ENCODE measurements around the gene PDE4D.
A peak's percentile ranks its signal among the peaks of the same experiment; 100 is the strongest.
"Not testable (repeated sequence)": the region's sequence is repeated elsewhere in the genome, so short reads cannot be mapped to it uniquely, and the experiment has no call there.

The PDE4D gene

GRCh38 chr5:59575648-59576445, 317.7 kb downstream of the PDE4D start:
- DNase-seq = no peak

DNA sequence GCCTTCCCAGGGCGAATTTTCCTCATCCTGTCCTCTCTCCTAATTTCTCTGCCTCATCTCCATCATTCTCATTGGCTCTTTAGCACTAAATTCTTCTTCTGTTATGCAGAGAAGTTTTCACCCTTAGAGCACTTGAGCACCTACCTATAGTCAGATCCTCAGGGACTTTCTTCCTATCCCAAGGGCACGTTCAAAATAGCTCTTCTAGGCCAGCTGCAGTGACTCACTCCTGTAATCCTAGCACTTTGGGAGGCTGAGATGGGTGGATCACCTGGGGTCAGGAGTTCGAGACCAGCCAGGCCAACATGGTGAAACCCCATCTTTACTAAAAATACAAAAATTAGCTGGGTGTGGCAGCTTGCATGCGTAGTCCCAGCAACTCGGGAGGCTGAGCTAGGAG, 320.0 kb downstream of the PDE4D start:
- DNase-seq = not testable (repeated sequence)

GRCh38 chr5:59571067-59571466, 322.5 kb downstream of the PDE4D start:
- DNase-seq = no peak

GRCh38 chr5:59569608-59570334, 323.8 kb downstream of the PDE4D start:
- DNase-seq = no peak

DNA sequence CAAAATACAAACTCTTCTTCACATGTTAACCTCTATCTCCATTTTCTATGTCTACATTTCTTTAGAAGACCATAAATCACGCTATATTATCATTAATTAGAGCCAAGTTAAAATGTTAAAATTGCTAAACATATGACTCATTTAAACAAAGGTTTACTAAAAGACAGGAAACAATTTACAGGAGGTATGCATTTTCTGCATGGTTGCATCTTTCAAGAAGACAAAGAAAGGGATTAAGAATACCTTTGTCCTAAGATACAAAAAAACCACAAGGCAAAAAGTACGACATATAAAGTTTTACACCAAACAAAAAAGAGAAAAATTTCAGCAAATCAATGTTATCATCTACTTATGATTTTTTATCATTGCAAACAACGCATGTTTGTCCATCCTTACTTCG, 324.4 kb downstream of the PDE4D start:
- no peak for DNase-seq

GRCh38 chr5:59568161-59568560, 325.4 kb downstream of the PDE4D start:
- no peak for DNase-seq

- no peak for DNase-seq
Observed at GRCh38 chr5:59565551-59565950, 328.0 kb downstream of the PDE4D start.

GRCh38 chr5:59564895-59565294, 328.6 kb downstream of the PDE4D start:
- no peak for DNase-seq

DNA sequence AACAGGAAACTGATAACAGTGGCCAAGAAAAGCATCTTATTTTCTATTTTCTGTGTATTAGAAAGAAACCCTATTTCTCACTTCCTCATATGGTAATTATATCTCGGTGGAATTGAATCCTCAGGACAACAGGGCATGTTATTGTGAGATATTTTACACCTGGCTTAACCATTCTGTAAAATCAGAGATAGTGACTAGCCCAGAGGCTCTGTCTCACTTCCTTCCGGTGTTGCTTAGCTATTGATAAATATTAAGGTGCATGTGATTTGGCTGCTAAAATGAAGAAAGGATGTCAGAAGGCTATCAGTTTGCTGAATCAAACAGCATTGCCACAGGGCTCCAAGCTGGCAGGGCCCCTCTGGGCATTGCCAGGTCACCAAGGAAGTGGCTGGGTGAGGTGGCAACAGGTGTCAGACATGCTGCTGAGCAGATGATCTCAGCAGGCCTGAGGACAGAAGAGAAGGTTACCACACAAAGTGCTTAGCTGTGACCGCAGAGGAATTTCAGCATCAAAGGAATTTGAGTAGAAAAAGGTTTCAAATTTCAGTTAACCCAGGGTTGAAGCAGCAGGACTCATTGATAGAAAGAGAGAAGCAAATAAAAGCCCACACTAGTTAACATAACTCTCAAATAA, 330.7 kb downstream of the PDE4D start:
- peak; percentile 70 for DNase-seq

- DNase-seq = peak; percentile 95
Observed at GRCh38 chr5:59560553-59560952, 333.0 kb downstream of the PDE4D start.

DNA sequence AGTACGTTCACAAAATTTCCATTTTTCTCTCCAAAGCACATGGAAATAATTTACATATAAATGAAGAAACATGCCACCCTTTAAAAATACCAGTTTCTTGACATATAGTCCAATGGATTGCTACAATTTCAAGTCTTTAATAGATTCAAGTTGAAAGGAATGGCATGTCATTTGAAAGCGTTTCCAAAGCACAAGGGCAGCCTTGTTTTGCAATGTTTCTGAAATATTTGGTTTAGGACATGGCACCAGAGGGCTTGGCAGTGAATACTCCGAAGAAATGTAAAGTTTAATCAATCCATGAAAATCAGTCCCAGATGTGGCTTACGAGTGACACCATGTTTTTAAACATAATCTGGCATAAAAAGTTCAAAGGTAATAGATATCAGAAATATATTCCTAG, 333.7 kb downstream of the PDE4D start:
- no peak for DNase-seq

DNA sequence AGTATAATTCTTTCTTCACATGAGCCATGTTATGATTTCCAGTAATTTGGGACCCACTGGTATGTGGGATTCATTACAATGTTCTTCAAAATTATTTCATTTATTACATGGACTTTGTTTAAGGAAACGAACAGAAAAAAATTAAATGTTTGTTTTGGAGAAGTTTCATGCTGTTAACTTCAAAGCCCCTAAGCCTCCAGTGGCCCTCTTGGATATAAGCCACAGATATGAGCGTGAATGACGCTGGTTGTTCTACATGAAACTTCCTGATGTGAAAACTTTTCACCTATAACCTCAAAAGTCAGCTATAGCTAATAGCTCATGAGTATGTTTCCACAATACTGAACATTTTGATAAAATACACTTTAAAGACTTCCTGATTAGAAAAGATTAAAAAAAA, 334.2 kb downstream of the PDE4D start:
- DNase-seq = no peak

- no peak for DNase-seq
Observed at GRCh38 chr5:59558501-59558900, 335.0 kb downstream of the PDE4D start.

- no peak for DNase-seq
Observed at GRCh38 chr5:59557572-59557971, 336.0 kb downstream of the PDE4D start.

GRCh38 chr5:59555596-59555995, 337.9 kb downstream of the PDE4D start:
- DNase-seq = no peak

DNA sequence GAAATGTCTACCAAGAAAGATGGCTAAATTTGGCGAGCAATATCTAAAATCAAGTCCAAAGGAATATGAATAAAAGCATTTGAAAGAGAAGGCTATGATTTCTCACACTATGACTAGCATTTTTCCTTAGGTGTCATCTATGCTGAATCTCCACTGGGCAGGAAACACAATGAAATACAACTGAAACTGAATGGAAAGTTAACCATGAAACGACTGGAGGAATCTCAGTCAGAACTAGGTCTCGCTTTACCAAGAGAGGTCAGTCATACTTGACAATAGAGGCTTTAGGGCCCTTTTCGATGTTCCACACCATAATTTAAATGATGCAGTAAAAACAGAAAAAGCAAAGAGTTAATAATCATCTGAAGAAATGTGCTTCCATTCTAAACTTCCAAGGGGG, 339.0 kb downstream of the PDE4D start:
- DNase-seq = no peak

GRCh38 chr5:59553992-59554391, 339.5 kb downstream of the PDE4D start:
- no peak for DNase-seq

DNA sequence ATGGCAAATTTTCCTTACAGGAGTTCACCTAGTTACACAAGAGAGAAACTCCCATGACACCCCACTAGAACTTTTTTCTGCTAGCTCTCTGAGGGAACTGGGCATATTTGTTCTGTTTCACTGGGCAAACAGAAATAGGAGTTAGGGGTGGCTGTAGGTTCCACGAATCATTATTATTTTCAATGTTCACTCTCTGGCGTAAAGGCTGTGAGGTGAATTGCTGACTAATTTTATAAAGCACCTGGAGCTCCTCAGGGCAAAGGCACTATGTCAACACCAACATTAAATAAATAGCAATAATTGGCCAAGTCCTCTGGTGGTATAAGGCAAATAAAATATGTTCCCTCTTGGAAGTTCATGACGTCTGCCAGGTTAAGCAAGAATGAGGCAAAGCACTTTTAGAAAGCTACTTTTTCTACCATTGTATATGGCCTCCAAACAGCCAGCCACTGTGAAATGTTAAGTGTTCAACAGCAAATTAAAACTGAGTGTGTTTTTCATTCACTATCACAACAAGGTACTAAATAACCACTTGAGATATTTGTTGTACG, 344.6 kb downstream of the PDE4D start:
- peak; percentile 97 for DNase-seq

GRCh38 chr5:59547731-59548130, 345.8 kb downstream of the PDE4D start:
- DNase-seq = no peak

DNA sequence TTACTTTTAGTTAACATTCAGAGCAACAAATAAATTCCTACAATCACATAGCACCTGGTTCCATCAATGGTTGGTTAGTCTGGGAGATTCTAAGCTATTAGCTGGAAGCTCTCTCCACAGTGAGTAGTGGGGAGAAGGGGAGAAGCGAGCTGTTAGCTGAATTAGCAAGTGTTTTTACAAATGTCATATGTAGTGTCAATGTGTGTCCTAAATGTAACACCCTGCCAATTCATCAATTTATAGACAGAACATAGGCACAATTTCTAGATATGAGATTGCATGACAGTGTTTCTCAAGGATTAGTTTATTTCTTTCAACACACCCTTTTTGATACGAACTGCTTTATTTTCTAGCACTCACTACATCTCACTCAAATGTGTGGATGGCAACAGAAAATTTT, 349.0 kb downstream of the PDE4D start:
- no peak for DNase-seq

DNA sequence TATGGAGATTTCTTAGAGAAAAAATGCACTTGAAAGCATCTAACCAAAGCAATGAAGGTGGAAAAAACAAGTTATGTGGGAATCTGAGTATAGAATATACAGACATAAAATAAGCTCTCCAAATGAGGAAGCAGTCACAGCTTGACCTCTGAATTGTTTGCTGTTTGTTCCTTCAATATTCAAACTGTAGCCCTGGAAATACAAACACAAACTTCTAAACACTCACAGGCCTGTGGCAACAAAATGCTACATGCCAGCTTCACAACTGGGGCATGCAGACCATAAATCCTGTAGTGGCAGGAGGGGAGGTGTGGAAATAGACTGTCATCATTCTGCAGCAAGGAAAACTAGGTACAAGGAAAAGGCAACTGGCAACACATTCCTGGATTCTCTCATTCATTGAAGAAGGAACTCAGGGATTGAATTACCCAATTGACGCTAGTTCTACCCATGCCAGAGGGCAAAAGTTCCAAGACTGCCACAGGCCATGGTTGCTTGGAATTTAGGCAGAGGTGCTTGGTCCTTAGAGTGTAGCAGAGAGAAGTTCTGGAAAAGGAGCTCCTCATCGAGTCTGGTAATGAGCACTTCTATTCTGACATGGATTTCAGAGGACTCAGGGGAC, 349.6 kb downstream of the PDE4D start:
- peak; percentile 85 for DNase-seq

GRCh38 chr5:59542851-59543820, 350.4 kb downstream of the PDE4D start:
- DNase-seq = peak; percentile 77

Data from NCI-H2029 treated with DMSO at 0.1 percent for 48 hours (cell line).